HUES6 (cell line): ENCODE data around the gene DYNLT2.

ENCODE experiments used
- H3K27ac ChIP-seq: 2 replicates; pipeline ENCODE4 v1.7.0; 2013; ENCODE audit warnings: low read depth, mild to moderate bottlenecking, low read length, inconsistent platforms
- H3K27me3 ChIP-seq: 2 replicates; pipeline ENCODE4 v1.6.1; 2013; ENCODE audit warnings: low read length; ENCODE audit not compliant: control insufficient read depth, insufficient read depth
- H3K36me3 ChIP-seq: 2 replicates; pipeline ENCODE4 v1.6.1; 2013; ENCODE audit warnings: low read length; ENCODE audit not compliant: control insufficient read depth, insufficient read depth
- H3K4me1 ChIP-seq: 2 replicates; pipeline ENCODE4 v1.6.1; 2013; ENCODE audit warnings: low read length; ENCODE audit not compliant: control insufficient read depth, insufficient read depth
- H3K4me3 ChIP-seq: 2 replicates; pipeline ENCODE4 v1.5.1; 2013; ENCODE audit warnings: low read depth, low read length
- H3K9ac ChIP-seq: one replicate; pipeline ENCODE4 v1.6.1; 2013; ENCODE audit warnings: mild to moderate bottlenecking, low read length
- H3K9me3 ChIP-seq: 2 replicates; pipeline ENCODE4 v1.6.1; 2013; ENCODE audit warnings: low read depth, low read length; ENCODE audit not compliant: control insufficient read depth, insufficient read depth

Gene DYNLT2

DNA sequence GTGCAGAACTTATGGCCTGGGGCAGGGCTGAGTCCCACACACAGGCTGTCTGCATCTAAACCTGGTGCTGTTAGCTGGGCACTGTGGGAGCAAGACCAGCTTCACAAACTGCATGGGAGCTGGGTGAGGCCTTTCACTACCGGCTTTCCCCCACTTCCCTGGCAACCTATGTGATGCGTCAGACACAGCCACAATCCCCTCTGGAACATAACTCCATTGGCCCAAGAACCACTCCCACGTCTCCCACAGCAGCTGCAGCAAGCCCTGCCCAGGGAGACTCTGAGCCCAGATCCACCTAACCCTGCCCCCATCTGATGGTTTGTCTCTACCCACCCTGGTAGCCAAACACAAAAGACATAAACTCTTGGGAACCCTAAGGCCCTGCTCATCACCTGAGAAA lies 58.9 kb downstream of the DYNLT2 start:
- Histone ChIP-seq H3K27me3 (no peaks in the 10 kb centered on the region), H3K36me3 (peaks cover 68% of the 10 kb centered on the region), H3K4me1 (no peaks in the 10 kb centered on the region), H3K9ac (no peak overlapping the region), H3K4me3 (no peak overlapping the region), H3K9me3 (peaks cover 22% of the 10 kb centered on the region; the same call in 1 of the 2 replicates), H3K27ac (no peak overlapping the region)

DNA sequence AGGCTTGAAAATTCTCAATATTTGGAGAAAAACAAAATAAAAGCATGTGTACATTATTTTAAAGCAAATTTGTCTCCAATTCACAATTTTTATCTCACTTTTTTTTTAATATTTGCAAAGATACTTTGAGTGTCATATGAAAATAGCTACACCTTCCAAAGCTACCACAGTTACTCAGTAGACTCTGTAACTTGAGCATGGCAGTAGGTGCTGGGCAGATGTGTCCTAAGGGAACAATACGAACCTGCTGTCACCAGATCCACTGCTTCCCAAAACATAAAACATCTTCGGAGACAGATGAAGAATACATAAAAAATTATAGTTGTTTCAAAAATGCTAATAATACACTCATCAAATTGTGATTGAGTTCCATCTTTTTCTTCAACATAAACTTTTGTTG lies 60.1 kb downstream of the DYNLT2 start:
- H3K4me3 ChIP-seq = no peak overlapping the region
- H3K27ac ChIP-seq = no peak overlapping the region
- H3K27me3 ChIP-seq = no peaks in the 10 kb centered on the region
- no peaks in the 10 kb centered on the region for H3K4me1 ChIP-seq
- H3K9me3 ChIP-seq = peaks cover 29% of the 10 kb centered on the region; the same call in 1 of the 2 replicates
- H3K9ac ChIP-seq = no peak overlapping the region
- peaks cover 79% of the 10 kb centered on the region for H3K36me3 ChIP-seq
